B cell (primary cell): ENCODE measurements around the gene UBE2G2. TPM values are rescaled to one million over a fixed set of nuclear protein-coding genes. Genes with fewer than 3 reads are reported as not detected.

Experiments
- ATAC-seq: fragments of 200-7000 bp; cut with Tn5 transposase; one replicate; pipeline ENCODE4 v1.10.0; 2021; ENCODE audit warnings: low read depth, mild to moderate bottlenecking, moderate number of reproducible peaks, moderate library complexity
- CTCF ChIA-PET: fragments of 350-600 bp; sonication (Branson Sonifier 250); formaldehyde crosslinking; loops from one replicate; lab custom pipeline; 2021; ENCODE audit warnings: antibody characterized with exemption, inconsistent platforms; lab: Charles Lee
- POLR2A ChIA-PET: fragments of 350-600 bp; sonication (Branson Sonifier 250); formaldehyde crosslinking; loops from one replicate; lab custom pipeline; 2021; ENCODE audit warnings: antibody characterized with exemption; lab: Charles Lee
- DNase-seq: peaks from one replicate; pipeline ENCODE4 v3.0.0; 2013
- H2AFZ ChIP-seq: 2 replicates; pipeline ENCODE4 v1.6.1; 2012; ENCODE audit warnings: mild to moderate bottlenecking, low read depth, low read length; ENCODE audit not compliant: insufficient read depth, poor library complexity, severe bottlenecking
- H3K27ac ChIP-seq, 2 donors: 1 replicate in 1 of 2; 2 replicates in 1 of 2; pipeline ENCODE4 v1.5.1; 2012 to 2013; ENCODE audit warnings: low read length in 2 of 2, mild to moderate bottlenecking in 2 of 2, moderate library complexity in 1 of 2
- H3K27me3 ChIP-seq, 4 experiments: fragments of 200-600 bp in 1 of 4; sonication (generic) in 1 of 4; replicated peaks in 1 of 4; 1 replicate in 2 of 4; 2 replicates in 2 of 4; pipeline versions ENCODE4 v1.6.1 to v1.7.0; 2013 to 2016; ENCODE audit warnings: low read length in 3 of 4, mild to moderate bottlenecking in 2 of 4, mixed read lengths in 1 of 4, moderate library complexity in 1 of 4; ENCODE audit not compliant: insufficient read depth in 4 of 4, control insufficient read depth in 3 of 4; ENCODE audit errors: control extremely low read depth in 1 of 4
- H3K36me3 ChIP-seq, 2 experiments: replicated peaks in 1 of 2; 1 replicate in 1 of 2; 2 replicates in 1 of 2; pipeline versions ENCODE4 v1.6.1 to v1.7.1; 2013; ENCODE audit warnings: low read length in 1 of 2; ENCODE audit not compliant: insufficient read depth in 2 of 2, control insufficient read depth in 1 of 2; ENCODE audit errors: control extremely low read depth in 1 of 2, extremely low read depth in 1 of 2
- H3K4me1 ChIP-seq, 2 donors: fragments of 200-600 bp in 1 of 2; sonication (generic) in 1 of 2; 1 replicate in 1 of 2; 2 replicates in 1 of 2; pipeline versions ENCODE4 v1.5.1 to v1.6.1; 2013 to 2017; ENCODE audit warnings: low read length in 2 of 2; ENCODE audit not compliant: control insufficient read depth in 2 of 2, insufficient read depth in 2 of 2
- H3K4me2 ChIP-seq: replicated peaks from 2 replicates; pipeline ENCODE3; 2012; ENCODE audit warnings: mild to moderate bottlenecking, low read depth, low read length; ENCODE audit not compliant: poor library complexity, severe bottlenecking
- H3K4me3 ChIP-seq, 5 experiments: fragments of 200-600 bp in 1 of 5; sonication (generic) in 1 of 5; 1 replicate in 3 of 5; 2 replicates in 2 of 5; pipeline versions ENCODE4 v1.5.1 to v1.7.0; 2011 to 2016; ENCODE audit warnings: low read length in 4 of 5, mild to moderate bottlenecking in 4 of 5, low read depth in 2 of 5, control low read depth in 1 of 5, moderate library complexity in 1 of 5; ENCODE audit not compliant: insufficient read depth in 1 of 5; ENCODE audit errors: control extremely low read depth in 1 of 5, extremely low read depth in 1 of 5
- H3K79me2 ChIP-seq: fragments of 200-600 bp; sonication (generic); one replicate; pipeline ENCODE4 v1.6.0; 2016; ENCODE audit warnings: low read length; ENCODE audit not compliant: control insufficient read depth, insufficient read depth
- H3K9ac ChIP-seq: fragments of 200-600 bp; sonication (generic); 2 replicates; pipeline ENCODE4 v1.6.1; 2017; ENCODE audit warnings: mild to moderate bottlenecking, low read length, moderate library complexity
- H3K9me3 ChIP-seq, 3 donors: one replicate each; pipeline versions ENCODE4 v1.6.1 to v1.7.1; 2013; ENCODE audit warnings: low read length in 2 of 3; ENCODE audit not compliant: control insufficient read depth in 2 of 3, insufficient read depth in 1 of 3; ENCODE audit errors: control extremely low read depth in 1 of 3
- H4K20me1 ChIP-seq: 2 replicates; pipeline ENCODE4 v1.6.0; 2012; ENCODE audit warnings: mild to moderate bottlenecking, low read length; ENCODE audit not compliant: insufficient read depth, control insufficient read depth, poor library complexity, severe bottlenecking
- H3K27ac Mint-ChIP-seq: one replicate; pipeline ENCODE4 v1.8.0; 2021; ENCODE audit warnings: mixed read lengths
- H3K27me3 Mint-ChIP-seq: one replicate; pipeline ENCODE4 v1.8.0; 2021; ENCODE audit warnings: mixed read lengths
- H3K4me1 Mint-ChIP-seq: one replicate; pipeline ENCODE4 v1.8.0; 2021; ENCODE audit warnings: mixed read lengths
- H3K4me3 Mint-ChIP-seq: one replicate; pipeline ENCODE4 v1.8.0; 2021; ENCODE audit warnings: mixed read lengths
- H3K9me3 Mint-ChIP-seq: one replicate; pipeline ENCODE4 v1.8.0; 2022; ENCODE audit warnings: mixed read lengths; ENCODE audit not compliant: insufficient read depth
- CTCF ChIP-seq: fragments of 200-600 bp; IDR thresholded peaks from one replicate; pipeline ENCODE4 v1.8.0; 2022; ENCODE audit warnings: antibody characterized with exemption, mild to moderate bottlenecking
- EZH2 ChIP-seq: IDR thresholded peaks from 2 replicates; pipeline ENCODE4 v1.6.1; 2012; ENCODE audit warnings: borderline replicate concordance, low read depth, mild to moderate bottlenecking, moderate library complexity, low read length; ENCODE audit not compliant: insufficient read depth, poor library complexity, severe bottlenecking
- WGBS: methylation state at CpG from one replicate; pipeline ENCODE4 v1.1.5; 2013; ENCODE audit warnings: missing lambda C conversion rate; ENCODE audit not compliant: insufficient coverage; 5-methylcytosine and 5-hydroxymethylcytosine counted together
- intact Hi-C: fragments of 100-400 bp; cut with micrococcal nuclease; formaldehyde crosslinking; loops from one replicate; pipeline ENCODE4 v1.10.0; 2022
- polyA plus RNA-seq: library from polyadenylated mRNA; depleted of rRNA; stranded (reverse); fragments of >200 nt; gene quantifications from 2 replicates; pipeline ENCODE4 v1.2.3, GENCODE V29; 2012
- total RNA-seq, 2 donors: library from RNA; stranded (reverse); fragments of 120-200 nt in 1 of 2; gene quantifications; 1 replicate in 1 of 2; 2 replicates in 1 of 2; pipeline versions ENCODE4 v1.2.3 to v1.2.4, GENCODE V29; 2013 to 2022

The UBE2G2 gene
- total and polyA plus RNA-seq, 2 donors (not counting 1 experiment from before 2014, with no cell fraction given) = 96.4 to 109 TPM

- H3K36me3 ChIP-seq = no peaks in the 10 kb centered on the region
- H3K27ac Mint-ChIP-seq = no peak overlapping the region
- H3K79me2 ChIP-seq = no peaks in the 10 kb centered on the region
- intact Hi-C loops = no loop called here
- 72% methylated on average over 9 of the region's 9 CpGs for WGBS
- H3K4me3 Mint-ChIP-seq = no peak overlapping the region
- H3K4me1 ChIP-seq = no peaks in the 10 kb centered on the region
- ATAC-seq (no peak), DNase-seq (no peak)
- H3K4me3 ChIP-seq = no peak overlapping the region
- H3K9me3 Mint-ChIP-seq = no peaks in the 10 kb centered on the region
- no peaks in the 10 kb centered on the region for H3K4me1 Mint-ChIP-seq
- H4K20me1 ChIP-seq = no peaks in the 10 kb centered on the region
- ChIA-PET POLR2A (no interaction called here), CTCF (interaction anchor here (0.9 kb wide), 1 partner anchor 24 kb away, joined by 3 read pairs; no protein-coding TSS in a partner anchor)
- peaks cover 0 to 27% (median 0%) of the 10 kb centered on the region in 3 donors for H3K9me3 ChIP-seq
- H3K27ac ChIP-seq = no peak overlapping the region
- H3K9ac ChIP-seq = no peak overlapping the region
- no peak for TF ChIP-seq CTCF
- no peak for TF ChIP-seq EZH2
- H3K27me3 ChIP-seq = peaks cover 0 to 2% (median under 1%) of the 10 kb centered on the region in 4 experiments
- no peak overlapping the region for H3K4me2 ChIP-seq
- H3K27me3 Mint-ChIP-seq = peaks cover 22% of the 10 kb centered on the region
- no peak overlapping the region for H2AFZ ChIP-seq
These were observed 70.6 kb downstream of the UBE2G2 start for GRCh38 chr21:44730951-44731579.

GRCh38 chr21:44730028-44730395 lies 71.6 kb downstream of the UBE2G2 start:
- TF ChIP-seq EZH2 (no peak), CTCF (no peak)
- ATAC-seq = no peak
- Mint-ChIP-seq H3K4me1 (no peaks in the 10 kb centered on the region), H3K27me3 (peaks cover 27% of the 10 kb centered on the region), H3K9me3 (no peaks in the 10 kb centered on the region), H3K4me3 (no peak overlapping the region), H3K27ac (no peak overlapping the region)
- H3K4me3 ChIP-seq = no peak overlapping the region
- no peak overlapping the region for H3K27ac ChIP-seq
- peaks cover 0 to 9% (median 3%) of the 10 kb centered on the region in 4 experiments for H3K27me3 ChIP-seq
- H3K9ac ChIP-seq = no peak overlapping the region
- POLR2A ChIA-PET = no interaction called here
- no peak overlapping the region for H2AFZ ChIP-seq
- H3K9me3 ChIP-seq = peaks cover 0 to 16% (median 0%) of the 10 kb centered on the region in 3 donors
- no peak for DNase-seq
- CTCF ChIA-PET = no interaction called here
- no peaks in the 10 kb centered on the region for H4K20me1 ChIP-seq
- WGBS = 88% methylated on average over 7 of the region's 7 CpGs
- intact Hi-C loops = no loop called here
- no peak overlapping the region for H3K4me2 ChIP-seq
- no peaks in the 10 kb centered on the region for H3K4me1 ChIP-seq
- H3K79me2 ChIP-seq = no peaks in the 10 kb centered on the region
- no peaks in the 10 kb centered on the region for H3K36me3 ChIP-seq
